ENCODE data around the gene FBF1.
A peak's percentile ranks its signal among the peaks of the same experiment; 100 is the strongest.
"Not testable (repeated sequence)": the region's sequence is repeated elsewhere in the genome, so short reads cannot be mapped to it uniquely, and the experiment has no call there.

FBF1 gene, protein sequence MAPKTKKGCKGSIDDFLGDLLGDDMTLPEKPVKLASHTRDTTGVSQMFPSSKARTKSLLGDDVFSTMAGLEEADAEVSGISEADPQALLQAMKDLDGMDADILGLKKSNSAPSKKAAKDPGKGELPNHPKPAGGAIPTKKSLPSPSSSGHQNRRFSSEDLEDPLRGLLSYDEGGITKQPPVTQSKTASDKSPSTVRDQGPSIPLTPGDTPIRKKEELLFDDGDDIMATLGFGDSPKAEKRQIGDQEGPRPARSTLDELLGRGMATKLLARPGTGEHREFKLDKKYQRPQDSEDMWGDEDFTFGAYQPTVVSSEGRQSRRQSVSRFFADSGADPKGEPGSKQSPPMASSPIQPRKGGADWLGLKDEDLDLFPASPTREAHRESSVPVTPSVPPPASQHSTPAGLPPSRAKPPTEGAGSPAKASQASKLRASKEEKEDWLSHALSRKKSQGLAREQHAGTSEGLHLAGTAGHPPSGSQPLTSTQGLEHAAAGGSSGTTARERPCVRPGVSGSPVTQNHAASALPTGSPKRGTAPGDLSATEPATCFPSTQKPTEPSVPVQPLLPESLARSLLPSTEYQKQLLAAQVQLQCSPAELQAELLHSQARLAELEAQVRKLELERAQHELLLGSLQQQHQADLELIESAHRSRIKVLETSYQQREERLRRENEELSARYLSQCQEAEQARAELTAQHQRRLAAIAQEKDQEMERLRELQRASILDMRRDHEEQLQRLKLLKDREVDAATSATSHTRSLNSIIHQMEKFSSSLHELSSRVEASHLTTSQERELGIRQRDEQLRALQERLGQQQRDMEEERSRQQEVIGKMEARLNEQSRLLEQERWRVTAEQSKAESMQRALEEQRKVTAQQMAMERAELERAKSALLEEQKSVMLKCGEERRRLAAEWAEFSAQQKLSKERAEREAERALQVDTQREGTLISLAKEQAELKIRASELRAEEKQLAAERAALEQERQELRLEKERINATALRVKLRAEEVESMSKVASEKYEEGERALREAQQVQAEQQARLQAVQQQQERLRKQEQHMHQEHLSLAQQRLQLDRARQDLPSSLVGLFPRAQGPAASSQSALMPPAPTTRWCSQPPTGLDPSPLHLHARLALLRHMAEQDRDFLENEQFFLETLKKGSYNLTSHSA

DNA sequence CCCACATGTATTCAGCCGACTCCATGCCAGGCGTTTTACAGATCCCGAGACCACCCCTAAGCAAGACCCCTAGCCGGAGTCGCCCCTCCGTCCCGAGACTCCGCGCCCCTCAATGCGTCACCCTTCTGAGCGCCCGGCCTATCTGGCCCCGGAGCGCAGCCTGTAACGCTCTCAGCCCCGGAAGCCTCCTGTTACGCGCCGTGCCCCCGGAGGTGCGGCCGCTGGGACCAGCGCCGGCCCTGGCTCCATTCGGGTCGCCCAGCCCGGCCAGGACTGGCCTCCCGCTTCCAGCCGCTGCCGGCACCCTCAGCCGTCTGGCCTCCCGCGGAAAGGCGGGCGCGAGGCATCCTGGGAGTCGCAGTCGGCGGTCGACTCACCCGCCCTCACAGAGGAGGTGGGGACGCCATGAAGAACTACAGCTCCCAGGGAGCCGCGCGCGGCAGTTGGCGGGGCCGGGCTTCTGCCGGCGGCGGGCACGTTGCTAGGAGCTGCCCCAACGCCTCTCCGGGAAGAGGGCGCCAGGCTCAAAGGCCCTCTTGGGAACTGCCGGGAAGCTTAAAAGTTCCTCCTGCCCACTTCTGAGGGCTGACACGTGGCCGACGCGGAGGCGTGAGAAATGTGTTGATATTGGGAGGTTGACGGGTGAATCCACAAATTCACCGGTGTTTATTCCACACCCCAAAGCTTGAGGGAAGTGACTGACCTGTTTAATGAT is at the start of gene FBF1:
Gene FBF1, minus strand, starts transcription at position 316 of the 715 bp plus-strand sequence. CDS start 2,893 bp downstream, outside the sequence.
- DNase-seq (ENCODE audit: low read depth in 2 of 2) = peak; percentile 74

DNA sequence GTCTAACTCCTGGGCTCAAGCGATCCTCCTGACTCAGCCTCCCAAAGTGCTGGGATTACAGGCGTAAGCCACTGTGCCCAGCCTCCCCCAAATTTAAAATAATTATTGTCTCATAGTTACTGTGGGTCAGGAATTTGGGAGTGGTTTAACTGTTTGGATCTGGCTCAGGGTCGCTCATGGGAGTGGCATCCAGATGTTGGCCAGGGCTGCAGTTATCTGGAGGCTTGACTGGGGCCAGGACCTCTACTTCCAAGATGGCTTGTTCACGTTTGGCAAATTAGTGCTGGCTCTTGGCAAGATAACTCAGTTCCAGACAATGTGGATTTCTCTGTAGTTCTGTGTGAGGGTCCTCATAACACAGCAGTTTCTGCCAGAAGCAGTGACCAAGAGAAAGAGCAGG is 46.2 kb upstream of the FBF1 start:
- DNase-seq (ENCODE audit: low read depth in 2 of 2) = no peak

DNA sequence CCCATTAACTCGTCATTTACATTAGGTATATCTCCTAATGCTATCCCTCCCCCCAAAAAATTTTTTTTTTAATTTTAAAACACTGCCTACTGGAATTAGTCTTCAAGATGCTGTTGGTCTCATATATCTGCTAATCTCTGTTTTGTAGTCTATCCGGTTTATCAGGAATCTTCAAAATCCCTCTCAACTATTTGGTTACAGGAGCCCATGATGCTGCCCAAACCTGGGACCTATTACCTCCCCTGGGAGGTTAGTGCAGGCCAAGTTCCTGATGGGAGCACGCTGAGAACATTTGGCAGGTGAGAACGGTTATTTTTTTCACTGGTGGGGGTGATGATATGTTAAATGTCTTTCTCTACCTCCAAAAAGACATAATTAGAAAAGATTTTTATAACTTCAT is 45.1 kb upstream of the FBF1 start:
- no peak for DNase-seq (ENCODE audit: low read depth in 2 of 2)

DNA sequence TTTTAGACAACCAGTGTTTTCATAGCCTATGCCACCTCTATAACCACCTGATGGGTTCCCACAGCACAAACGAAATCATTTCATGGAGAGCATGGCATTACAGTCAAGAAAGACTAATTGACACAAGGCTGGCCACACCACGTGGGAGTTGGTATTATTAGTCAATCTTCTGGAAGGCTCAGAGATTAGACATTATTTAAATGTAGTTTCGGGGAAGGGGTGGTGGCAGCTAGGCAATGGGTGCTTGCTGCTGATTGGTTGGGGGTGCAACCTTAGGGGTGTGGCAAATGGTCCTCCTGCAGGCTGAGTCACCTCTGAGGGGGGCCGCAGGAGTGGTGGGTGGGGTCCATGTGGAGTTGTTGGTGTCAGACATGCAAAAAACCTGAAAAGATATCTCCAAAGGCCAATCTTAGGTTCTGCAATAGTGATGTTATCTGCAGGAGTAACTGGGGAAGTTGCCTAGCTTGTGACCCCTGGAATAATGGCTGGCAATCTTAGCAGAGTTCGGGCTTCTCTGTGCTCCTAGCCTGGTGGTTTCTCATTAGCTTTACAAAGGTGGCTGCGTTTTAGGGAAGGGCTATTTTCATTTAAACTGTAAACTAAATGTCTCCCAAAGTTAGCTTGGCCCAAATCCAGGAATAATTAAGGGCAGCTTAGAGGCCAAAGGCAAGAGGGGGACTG is 42.8 kb upstream of the FBF1 start:
- DNase-seq (ENCODE audit: low read depth in 2 of 2) = no peak

DNA sequence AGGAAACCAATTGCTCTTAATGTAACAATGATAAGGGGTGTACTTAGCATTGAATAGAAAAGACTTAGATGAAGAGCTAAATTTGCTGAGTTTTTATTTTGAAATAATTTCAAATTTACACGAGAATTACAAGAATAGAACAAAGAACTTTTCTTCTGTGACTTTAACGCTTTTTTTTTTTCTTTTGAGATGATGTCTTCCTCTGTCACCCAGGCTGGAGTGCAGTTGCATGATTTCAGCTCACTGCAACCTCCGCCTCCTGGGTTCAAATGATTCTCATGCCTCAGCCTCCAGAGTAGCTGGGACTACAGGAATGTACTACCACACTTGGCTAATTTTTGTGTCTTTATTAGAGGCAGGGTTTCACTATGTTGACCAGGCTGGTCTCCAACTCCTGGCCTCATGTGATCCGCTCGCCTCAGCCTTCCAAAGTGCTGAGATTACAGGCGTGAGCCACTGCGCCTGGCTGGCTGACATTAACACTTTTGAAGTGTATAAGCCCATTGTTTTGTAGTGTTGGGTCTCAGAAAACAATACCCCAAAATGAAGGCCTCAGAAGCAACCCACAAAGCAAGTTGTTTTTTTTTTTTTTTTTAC is 40.3 kb upstream of the FBF1 start:
- no peak for DNase-seq (ENCODE audit: low read depth in 2 of 2)

DNA sequence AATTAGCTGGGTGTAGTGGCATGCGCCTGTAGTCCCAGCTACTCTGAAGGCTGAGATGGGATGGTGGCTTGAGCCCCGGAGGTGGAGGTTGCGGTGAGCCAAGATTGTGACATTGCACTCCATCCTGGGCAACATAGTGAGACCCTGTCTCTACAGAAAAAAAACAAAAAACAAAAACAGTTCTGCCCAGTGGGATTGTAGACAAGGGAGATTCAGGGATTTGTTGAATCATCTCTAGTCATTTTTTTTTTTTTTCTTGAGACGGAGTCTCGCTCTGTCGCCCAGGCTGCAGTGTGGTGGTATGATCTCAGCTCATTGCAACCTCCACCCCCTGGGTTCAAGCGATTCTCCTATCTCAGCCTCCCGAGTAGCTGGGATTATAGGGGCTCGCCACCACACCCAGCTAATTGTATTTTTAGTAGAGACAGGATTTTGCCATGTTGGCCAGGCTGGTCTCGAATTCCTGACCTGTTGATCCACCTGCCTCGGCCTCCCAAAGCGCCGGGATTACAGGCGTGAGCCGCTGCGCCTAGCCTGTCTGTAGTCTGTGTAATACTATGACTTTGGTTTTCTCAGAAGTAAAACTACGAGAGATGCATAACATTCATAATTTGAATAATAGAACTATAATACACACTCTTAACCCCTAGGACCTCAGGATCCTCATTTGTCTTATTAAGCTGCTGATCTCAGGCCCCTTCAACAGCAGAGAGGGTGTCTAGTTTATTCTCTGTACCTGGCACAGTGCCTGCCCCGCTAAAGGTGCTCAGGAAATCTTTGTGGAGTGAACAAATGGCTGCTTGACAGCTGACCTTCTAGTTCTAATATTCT is 39.6 kb upstream of the FBF1 start:
- no peak for DNase-seq (ENCODE audit: low read depth in 2 of 2)

DNA sequence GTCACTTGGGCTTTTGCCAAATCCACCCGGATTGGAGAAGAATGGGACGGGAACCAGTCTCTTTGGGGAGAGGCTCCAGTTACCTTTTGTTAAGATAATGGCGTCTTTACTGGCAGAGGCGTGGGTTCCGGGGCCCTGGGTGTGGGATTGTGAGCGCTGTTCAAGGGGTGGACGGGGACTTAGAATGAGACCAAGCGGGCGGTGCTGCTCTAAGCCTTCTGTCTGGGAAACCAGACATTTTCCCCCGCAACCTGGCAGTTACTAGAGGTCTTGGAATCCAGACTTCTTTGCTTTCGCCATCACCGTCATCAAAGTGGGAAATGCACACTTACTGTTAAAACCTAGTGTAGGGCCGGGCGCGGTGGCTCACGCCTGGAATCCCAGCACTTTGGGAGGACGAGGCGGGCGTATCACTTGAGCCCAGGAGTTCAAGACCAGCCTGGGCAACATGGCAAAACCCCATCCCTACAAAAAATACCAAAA is 38.9 kb upstream of the FBF1 start:
- no peak for DNase-seq (ENCODE audit: low read depth in 2 of 2)

DNA sequence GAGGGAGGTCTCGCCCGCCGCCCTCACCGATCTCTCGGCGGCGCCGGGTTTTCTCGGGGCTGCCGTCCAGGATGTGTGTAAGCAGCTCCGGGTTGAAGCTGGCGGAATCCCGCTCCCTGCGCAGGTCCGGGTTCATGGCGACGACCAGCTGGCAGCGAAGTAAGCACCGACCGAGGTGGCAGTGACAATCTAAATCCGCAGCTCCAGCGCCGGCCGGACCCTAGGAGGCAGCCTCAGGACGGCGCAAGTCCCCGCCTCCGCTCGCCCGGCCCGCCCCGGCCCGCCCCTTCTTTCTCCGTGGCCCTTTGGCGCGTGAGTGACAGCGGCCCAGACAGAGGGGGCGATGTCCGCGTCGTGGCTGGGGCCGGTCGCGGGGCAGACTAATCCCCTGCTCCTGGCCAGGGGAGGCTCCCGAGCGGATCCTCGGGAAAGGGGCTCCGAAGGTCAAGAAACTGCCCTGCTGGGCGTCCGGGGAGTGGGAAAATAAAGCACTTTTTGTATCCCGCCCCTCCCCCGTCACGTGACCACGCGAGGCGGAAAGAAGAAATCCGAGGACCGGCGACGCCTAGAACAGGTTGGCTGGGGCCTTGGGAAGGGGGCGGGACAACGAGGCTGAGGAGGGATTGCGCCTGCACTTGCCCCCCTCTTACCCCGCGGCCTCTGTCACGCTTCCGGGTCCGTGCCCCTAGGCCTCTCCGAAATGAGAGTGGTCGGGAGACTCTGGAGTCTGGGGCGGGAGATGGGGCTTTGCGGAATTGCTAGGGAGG is 38.3 kb upstream of the FBF1 start, which contains the start of the genes ACOX1 and TEN1:
Gene ACOX1, minus strand, starts transcription at position 229 of the 767 bp plus-strand sequence. Its CDS starts 93 bp downstream, at position 136.
Gene TEN1, plus strand, starts transcription at position 303 of the 767 bp plus-strand sequence. CDS start 6,953 bp downstream, outside the sequence.
- DNase-seq (ENCODE audit: low read depth in 2 of 2) = peak; percentile 86 to 92

DNA sequence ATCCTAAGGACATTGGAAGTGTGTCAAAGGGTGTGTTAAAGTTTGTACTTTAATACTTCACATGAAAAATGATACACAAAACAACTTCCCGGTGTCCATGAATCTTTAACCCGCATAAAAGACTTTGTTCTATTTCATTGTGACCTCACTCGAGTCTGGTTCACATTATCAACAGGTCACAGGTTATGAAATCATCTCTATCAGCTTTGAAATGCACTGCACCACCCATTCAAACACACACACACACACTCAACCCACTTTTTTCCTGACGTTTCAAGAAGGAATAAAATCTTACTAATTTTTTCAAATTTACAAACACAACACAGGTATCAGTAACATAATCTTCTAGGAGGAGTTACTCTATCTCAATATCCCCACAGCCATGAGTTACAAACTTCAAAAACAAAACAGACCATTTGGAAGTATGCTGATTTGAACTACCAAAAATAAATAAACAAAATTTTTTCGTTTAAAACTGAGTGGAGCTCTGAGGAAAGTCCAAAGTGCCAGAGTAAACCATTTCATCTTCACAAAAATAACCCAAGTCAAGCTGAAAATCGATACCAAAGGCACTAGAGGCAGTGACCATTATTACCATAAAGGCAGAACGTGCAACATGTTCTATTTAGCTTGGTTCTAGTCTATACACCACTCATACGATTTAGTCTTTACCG is 35.5 kb upstream of the FBF1 start:
- DNase-seq (ENCODE audit: low read depth in 2 of 2) = no peak

DNA sequence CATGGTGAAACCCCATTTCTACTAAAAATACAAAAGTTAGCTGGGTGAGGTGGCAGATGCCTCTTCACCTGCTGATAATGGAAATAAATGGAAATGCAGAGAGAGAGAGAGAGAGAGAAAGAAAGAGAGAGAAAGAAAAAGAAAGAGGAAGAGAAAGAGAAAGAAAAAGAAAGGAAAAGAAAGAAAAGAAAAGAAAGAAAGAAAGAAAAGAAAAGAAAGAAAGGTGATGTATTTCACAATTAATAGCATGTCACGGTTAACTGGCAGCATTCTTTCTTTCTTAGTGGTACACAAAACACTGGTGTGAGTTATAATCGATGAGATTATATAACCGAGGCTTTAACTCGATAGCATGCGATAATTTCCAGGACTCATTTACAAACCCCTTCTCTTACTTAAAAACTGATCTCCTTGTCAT is 34.9 kb upstream of the FBF1 start:
- DNase-seq (ENCODE audit: low read depth in 2 of 2) = no peak

DNA sequence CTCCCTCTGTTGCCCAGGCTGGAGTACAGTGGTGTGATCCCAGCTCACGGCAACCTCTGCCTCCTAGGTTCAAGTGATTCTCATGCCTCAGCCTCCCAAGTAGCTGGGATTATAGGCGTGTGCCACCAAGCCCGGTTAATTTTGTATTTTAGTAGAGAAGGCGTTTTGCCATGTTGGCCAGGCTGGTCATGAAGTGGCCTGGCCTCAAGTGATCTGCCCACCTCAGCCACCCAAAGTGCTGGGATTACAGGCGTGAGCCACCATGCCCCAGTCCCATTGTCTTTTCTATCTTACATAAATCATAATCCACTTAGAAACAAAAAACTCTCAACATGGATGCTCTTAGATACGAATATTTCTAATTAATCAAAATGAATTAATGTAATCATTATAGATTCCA is 34.3 kb upstream of the FBF1 start:
- not testable (repeated sequence) for DNase-seq (ENCODE audit: low read depth in 2 of 2)

DNA sequence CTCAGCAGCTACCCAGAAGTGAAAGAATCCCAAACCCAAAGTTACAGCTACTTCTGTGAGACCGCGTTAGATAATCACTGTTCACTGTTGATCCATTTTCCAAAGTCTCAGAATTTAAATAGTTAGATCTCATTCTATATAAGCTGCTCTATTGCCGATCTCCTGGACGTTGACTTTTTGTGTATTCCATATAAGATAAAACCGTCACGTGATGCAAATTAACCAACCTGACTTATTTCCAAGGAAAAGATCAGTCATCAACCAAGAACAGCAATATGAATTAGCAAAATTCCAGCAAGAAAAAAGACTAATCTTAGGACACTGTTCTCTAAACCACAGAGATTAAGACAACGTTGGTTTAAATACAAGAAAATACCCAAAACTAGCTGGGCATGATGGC is 29.8 kb upstream of the FBF1 start:
- no peak for DNase-seq (ENCODE audit: low read depth in 2 of 2)

DNA sequence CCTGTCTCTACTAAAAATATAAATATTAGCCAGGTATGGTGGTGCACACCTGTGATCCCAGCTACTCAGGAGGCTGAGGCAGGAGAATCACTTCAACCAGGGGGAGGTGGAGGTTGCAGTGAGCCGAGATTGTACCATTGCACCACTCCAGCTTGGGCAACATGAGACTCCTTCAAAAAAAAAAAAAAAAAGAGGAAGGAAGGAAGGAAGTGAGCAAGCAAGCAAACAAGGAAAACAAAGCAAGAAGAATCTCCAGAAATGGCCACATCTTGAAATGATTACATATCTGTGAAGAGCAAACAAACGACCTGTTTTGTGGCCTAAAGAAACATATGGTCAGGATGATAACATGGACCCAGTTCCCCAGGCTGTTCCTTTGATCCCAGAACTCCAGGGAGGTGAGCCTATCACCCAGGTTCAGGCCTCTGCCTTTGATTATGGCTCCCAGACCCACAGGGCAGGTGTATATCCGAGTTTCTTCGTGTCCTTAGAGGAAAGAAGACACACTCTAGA is 29.2 kb upstream of the FBF1 start:
- DNase-seq (ENCODE audit: low read depth in 2 of 2) = no peak

DNA sequence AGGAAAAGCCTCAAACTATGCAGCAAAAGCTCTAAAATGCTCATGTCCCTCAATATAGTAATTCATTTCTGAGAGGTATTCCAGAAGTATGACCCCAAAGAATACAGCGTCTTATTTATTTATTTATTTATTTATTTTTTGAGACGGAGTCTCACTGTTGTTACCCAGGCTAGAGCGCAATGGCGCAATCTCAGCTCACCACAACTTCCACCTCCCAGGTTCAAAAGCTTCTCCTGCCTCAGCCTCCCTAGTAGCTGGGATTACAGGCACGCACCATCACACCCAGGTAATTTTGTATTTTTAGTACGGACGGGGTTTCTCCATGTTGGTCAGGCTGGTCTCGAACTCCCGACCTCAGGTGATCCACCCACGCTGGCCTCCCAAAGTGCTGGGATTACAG is 28.2 kb upstream of the FBF1 start:
- DNase-seq (ENCODE audit: low read depth in 2 of 2) = not testable (repeated sequence)

DNA sequence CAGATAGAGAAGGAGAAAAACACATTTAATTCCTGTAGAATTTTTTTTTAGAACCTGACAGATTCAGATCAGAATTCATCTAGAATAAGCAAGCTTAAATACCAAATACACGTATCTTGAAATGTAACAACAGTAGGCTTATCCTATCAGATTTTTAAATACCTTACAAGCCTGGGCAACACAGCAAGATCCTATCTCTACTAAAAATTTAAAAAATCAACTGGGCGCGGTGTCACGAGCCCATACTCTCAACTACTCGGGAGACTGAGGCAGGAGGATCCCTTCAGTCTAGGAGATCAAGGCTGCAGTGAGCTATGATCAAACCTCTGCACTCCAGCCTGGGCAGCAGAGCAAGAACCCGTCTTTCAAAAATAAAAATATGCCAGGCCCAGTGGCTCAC is 24.6 kb upstream of the FBF1 start:
- no peak for DNase-seq (ENCODE audit: low read depth in 2 of 2)

DNA sequence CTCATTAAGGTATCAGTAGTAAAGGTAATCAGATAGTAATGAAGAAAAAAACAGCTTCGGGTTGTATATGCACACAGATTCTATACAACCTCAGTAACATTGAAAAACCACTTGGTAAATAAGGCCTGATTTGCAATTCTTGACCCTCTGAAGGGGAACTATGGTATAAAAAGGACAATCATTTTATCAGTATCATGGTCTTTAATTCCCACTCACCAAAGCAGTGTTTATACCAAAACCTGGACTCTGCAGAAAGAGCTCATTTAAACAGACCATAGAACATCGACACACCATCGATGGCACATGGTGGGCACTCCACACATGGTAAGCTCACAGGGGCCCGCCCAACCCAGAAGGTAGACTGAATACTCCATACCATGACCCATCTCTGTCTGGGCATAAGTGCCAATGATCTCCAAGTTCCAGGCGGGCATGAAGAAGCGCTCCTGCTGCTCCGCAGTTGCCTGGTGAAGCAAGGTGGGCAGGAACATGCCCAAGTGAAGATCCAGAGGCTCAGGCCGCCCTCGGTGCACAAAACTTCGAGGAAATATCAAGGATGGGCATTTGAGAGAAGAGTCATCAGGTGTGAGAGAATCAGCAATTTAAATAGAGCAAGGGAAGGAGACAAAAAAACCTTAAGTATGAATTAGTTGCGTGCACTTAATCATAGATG is 19.1 kb upstream of the FBF1 start:
- DNase-seq (ENCODE audit: low read depth in 2 of 2) = no peak

Measured in stimulated activated CD8-positive, alpha-beta memory T cell treated with anti-CD3 and anti-CD28 coated beads, Interleukin-2, amount 100 ng/mL, for 1 hour (primary cell).